ENCODE results near the gene KIRREL3. TPM values are rescaled to one million over a fixed set of nuclear protein-coding genes. Genes with fewer than 3 reads are reported as not detected.

The KIRREL3 gene
- total and polyA plus RNA-seq, 2 of the 8 experiments (the other 6 are each of a cell fraction or from before 2014, with no cell fraction given), result 0.29 to 0.32 TPM

DNA sequence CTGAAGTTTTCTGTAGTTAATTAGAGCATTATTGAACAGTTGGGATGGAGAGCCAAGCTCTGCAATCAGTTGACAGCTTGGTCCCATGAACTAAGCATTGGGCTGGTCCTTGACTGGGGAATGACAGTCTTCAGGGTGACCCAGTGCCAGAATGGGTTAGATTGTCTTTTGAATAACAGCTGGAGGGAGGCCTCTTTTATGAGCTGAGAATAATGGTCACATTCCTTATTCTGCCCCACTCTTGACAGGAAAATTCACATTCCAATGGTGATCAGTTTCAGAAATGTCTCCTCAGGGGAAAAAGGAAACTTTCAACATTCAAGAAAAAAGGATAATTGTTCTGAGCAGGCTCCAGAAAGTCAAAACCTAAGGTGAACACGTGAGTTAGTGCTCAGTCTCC is 113.9 kb downstream of the KIRREL3 start (continued):
- TF ChIP-seq, protein P1, sequence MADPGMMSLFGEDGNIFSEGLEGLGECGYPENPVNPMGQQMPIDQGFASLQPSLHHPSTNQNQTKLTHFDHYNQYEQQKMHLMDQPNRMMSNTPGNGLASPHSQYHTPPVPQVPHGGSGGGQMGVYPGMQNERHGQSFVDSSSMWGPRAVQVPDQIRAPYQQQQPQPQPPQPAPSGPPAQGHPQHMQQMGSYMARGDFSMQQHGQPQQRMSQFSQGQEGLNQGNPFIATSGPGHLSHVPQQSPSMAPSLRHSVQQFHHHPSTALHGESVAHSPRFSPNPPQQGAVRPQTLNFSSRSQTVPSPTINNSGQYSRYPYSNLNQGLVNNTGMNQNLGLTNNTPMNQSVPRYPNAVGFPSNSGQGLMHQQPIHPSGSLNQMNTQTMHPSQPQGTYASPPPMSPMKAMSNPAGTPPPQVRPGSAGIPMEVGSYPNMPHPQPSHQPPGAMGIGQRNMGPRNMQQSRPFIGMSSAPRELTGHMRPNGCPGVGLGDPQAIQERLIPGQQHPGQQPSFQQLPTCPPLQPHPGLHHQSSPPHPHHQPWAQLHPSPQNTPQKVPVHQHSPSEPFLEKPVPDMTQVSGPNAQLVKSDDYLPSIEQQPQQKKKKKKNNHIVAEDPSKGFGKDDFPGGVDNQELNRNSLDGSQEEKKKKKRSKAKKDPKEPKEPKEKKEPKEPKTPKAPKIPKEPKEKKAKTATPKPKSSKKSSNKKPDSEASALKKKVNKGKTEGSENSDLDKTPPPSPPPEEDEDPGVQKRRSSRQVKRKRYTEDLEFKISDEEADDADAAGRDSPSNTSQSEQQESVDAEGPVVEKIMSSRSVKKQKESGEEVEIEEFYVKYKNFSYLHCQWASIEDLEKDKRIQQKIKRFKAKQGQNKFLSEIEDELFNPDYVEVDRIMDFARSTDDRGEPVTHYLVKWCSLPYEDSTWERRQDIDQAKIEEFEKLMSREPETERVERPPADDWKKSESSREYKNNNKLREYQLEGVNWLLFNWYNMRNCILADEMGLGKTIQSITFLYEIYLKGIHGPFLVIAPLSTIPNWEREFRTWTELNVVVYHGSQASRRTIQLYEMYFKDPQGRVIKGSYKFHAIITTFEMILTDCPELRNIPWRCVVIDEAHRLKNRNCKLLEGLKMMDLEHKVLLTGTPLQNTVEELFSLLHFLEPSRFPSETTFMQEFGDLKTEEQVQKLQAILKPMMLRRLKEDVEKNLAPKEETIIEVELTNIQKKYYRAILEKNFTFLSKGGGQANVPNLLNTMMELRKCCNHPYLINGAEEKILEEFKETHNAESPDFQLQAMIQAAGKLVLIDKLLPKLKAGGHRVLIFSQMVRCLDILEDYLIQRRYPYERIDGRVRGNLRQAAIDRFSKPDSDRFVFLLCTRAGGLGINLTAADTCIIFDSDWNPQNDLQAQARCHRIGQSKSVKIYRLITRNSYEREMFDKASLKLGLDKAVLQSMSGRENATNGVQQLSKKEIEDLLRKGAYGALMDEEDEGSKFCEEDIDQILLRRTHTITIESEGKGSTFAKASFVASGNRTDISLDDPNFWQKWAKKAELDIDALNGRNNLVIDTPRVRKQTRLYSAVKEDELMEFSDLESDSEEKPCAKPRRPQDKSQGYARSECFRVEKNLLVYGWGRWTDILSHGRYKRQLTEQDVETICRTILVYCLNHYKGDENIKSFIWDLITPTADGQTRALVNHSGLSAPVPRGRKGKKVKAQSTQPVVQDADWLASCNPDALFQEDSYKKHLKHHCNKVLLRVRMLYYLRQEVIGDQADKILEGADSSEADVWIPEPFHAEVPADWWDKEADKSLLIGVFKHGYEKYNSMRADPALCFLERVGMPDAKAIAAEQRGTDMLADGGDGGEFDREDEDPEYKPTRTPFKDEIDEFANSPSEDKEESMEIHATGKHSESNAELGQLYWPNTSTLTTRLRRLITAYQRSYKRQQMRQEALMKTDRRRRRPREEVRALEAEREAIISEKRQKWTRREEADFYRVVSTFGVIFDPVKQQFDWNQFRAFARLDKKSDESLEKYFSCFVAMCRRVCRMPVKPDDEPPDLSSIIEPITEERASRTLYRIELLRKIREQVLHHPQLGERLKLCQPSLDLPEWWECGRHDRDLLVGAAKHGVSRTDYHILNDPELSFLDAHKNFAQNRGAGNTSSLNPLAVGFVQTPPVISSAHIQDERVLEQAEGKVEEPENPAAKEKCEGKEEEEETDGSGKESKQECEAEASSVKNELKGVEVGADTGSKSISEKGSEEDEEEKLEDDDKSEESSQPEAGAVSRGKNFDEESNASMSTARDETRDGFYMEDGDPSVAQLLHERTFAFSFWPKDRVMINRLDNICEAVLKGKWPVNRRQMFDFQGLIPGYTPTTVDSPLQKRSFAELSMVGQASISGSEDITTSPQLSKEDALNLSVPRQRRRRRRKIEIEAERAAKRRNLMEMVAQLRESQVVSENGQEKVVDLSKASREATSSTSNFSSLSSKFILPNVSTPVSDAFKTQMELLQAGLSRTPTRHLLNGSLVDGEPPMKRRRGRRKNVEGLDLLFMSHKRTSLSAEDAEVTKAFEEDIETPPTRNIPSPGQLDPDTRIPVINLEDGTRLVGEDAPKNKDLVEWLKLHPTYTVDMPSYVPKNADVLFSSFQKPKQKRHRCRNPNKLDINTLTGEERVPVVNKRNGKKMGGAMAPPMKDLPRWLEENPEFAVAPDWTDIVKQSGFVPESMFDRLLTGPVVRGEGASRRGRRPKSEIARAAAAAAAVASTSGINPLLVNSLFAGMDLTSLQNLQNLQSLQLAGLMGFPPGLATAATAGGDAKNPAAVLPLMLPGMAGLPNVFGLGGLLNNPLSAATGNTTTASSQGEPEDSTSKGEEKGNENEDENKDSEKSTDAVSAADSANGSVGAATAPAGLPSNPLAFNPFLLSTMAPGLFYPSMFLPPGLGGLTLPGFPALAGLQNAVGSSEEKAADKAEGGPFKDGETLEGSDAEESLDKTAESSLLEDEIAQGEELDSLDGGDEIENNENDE (IDR thresholded peaks at IDR 0.05; ENCODE audit: insufficient replicate concordance, low read length), result no peak
- no peak for TF ChIP-seq RFX5 (IDR thresholded peaks at IDR 0.05; ENCODE audit: borderline replicate concordance, low read depth, low read length)
- no peak for TF ChIP-seq NANOG (IDR thresholded peaks at IDR 0.05; ENCODE audit: insufficient read depth, low read depth, low read length, poor library complexity, severe bottlenecking)
- no peak for TF ChIP-seq CEBPB (IDR thresholded peaks at IDR 0.05; ENCODE audit: low read depth, low read length)

All from H1 (cell line).